GM12891 (cell line): ENCODE results near the gene SPNS2.

Source experiments
- PAX5 ChIP-seq: IDR thresholded peaks from 2 replicates; pipeline ENCODE4 v1.6.1; 2011; ENCODE audit warnings: low read length, moderate library complexity, mild to moderate bottlenecking; ENCODE audit not compliant: insufficient read depth, severe bottlenecking
- POLR2A ChIP-seq: IDR thresholded peaks from 2 replicates; pipeline ENCODE4 v1.6.1; 2011; ENCODE audit warnings: low read depth, low read length, control low read depth
- POLR2AphosphoS5 ChIP-seq: IDR thresholded peaks from 2 replicates; pipeline ENCODE4 v1.6.1; 2011; ENCODE audit warnings: low read depth, low read length, control low read depth
- SPI1 ChIP-seq: IDR thresholded peaks from 2 replicates; pipeline ENCODE4 v1.6.1; 2011; ENCODE audit warnings: low read depth, low read length, control low read depth
- TAF1 ChIP-seq: IDR thresholded peaks from 2 replicates; pipeline ENCODE4 v1.6.1; 2011; ENCODE audit warnings: low read depth, low read length, control low read depth

DNA sequence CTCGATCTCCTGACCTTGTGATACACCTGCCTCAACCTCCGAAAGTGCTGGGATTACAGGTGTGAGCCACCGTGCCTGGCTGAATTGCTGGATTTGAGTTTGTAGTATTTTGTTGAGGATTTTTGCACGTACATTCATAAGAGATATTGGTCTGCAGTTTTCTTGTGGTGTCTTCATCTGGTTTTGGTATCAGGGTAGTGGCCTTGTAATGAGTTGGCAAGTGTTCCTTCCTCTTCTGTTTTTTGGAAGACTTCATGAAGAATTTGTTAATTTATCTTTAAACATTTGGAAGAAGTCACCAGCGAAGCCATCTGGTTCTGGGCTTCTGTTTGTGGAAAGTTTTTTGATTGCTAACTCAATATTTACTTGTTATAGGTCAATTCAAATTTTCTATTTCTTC lies 38.0 kb upstream of the SPNS2 start:
- TF ChIP-seq POLR2AphosphoS5 (no peak), POLR2A (no peak), TAF1 (no peak), SPI1 (no peak), PAX5 (no peak)
